Neural progenitor cell (in vitro differentiated cells): ENCODE data around the gene TMEM219. TPM values are rescaled to one million over a fixed set of nuclear protein-coding genes. Genes with fewer than 3 reads are reported as not detected.

Source experiments
- DNase-seq: peaks from one replicate; pipeline ENCODE4 v3.0.0-alpha.2; 2016; ENCODE audit warnings: low spot score
- H2AFZ ChIP-seq: fragments of 200-600 bp; sonication (generic); replicated peaks from 2 replicates; pipeline ENCODE4 v1.6.1; 2016; ENCODE audit warnings: antibody characterized with exemption
- H3F3A ChIP-seq: fragments of 200-600 bp; sonication (generic); 2 replicates; pipeline ENCODE4 v1.6.1; 2016; ENCODE audit warnings: antibody characterized with exemption, low read depth
- H3K27ac ChIP-seq: fragments of 200-600 bp; sonication (generic); 2 replicates; pipeline ENCODE4 v1.5.1; 2016; ENCODE audit warnings: mild to moderate bottlenecking
- H3K27me3 ChIP-seq: fragments of 200-600 bp; sonication (generic); 2 replicates; pipeline ENCODE4 v1.6.1; 2016; ENCODE audit warnings: mild to moderate bottlenecking, moderate library complexity
- H3K36me3 ChIP-seq: fragments of 200-600 bp; sonication (generic); 2 replicates; pipeline ENCODE4 v1.5.1; 2016
- H3K4me1 ChIP-seq: fragments of 200-600 bp; sonication (generic); 2 replicates; pipeline ENCODE4 v1.6.1; 2016; ENCODE audit warnings: mixed run types
- H3K4me2 ChIP-seq: fragments of 200-600 bp; sonication (generic); 2 replicates; pipeline ENCODE4 v1.6.1; 2016
- H3K4me3 ChIP-seq: fragments of 200-600 bp; sonication (generic); 2 replicates; pipeline ENCODE4 v1.5.1; 2016
- H3K79me2 ChIP-seq: fragments of 200-600 bp; sonication (generic); 2 replicates; pipeline ENCODE4 v1.6.1; 2016; ENCODE audit warnings: low read depth
- H3K9ac ChIP-seq: fragments of 200-600 bp; sonication (generic); 2 replicates; pipeline ENCODE4 v1.6.1; 2016
- H3K9me3 ChIP-seq: fragments of 200-600 bp; sonication (generic); 2 replicates; pipeline ENCODE4 v1.5.1; 2016; ENCODE audit warnings: low read depth
- H4K20me1 ChIP-seq: fragments of 200-600 bp; sonication (generic); 2 replicates; pipeline ENCODE4 v1.6.1; 2016; ENCODE audit warnings: low read depth
- H3K27ac Mint-ChIP-seq: 3 replicates; pipeline ENCODE4 v1.8.0; 2021; ENCODE audit warnings: mixed read lengths
- H3K27me3 Mint-ChIP-seq: 2 replicates; pipeline ENCODE4 v1.8.0; 2022; ENCODE audit warnings: low read depth, mild to moderate bottlenecking, inconsistent platforms, moderate library complexity, mixed read lengths; ENCODE audit not compliant: insufficient read depth
- H3K36me3 Mint-ChIP-seq: 3 replicates; pipeline ENCODE4 v1.8.0; 2021; ENCODE audit warnings: mixed read lengths
- H3K4me1 Mint-ChIP-seq: 3 replicates; pipeline ENCODE4 v1.8.0; 2021; ENCODE audit warnings: mixed read lengths
- H3K4me3 Mint-ChIP-seq: 3 replicates; pipeline ENCODE4 v1.8.0; 2021; ENCODE audit warnings: mild to moderate bottlenecking, moderate library complexity, mixed read lengths
- H3K9me3 Mint-ChIP-seq: 3 replicates; pipeline ENCODE4 v1.8.0; 2020; ENCODE audit warnings: mixed read lengths
- EZH2 ChIP-seq: fragments of 200-600 bp; sonication (generic); IDR thresholded peaks from 2 replicates; pipeline ENCODE4 v1.6.1; 2017; ENCODE audit warnings: antibody characterized with exemption, mild to moderate bottlenecking, moderate library complexity
- EZH2phosphoT487 ChIP-seq: fragments of 200-600 bp; sonication (generic); IDR thresholded peaks from 2 replicates; pipeline ENCODE4 v1.6.1; 2017; ENCODE audit warnings: antibody characterized with exemption
- total RNA-seq: library from RNA; depleted of rRNA; stranded (reverse); fragments of >200 nt; gene quantifications from 2 replicates; pipeline ENCODE4 v1.2.3, GENCODE V29; 2015; ENCODE audit warnings: low replicate concordance
- TF ChIP-seq, protein P1 (sequence below): fragments of 200-600 bp; sonication (generic); IDR thresholded peaks from 2 replicates; pipeline ENCODE4 v1.5.1; 2017; ENCODE audit warnings: antibody characterized with exemption, mild to moderate bottlenecking

Gene TMEM219
- total RNA-seq, 1 donor from 2014 or later, result 50.7 TPM

GRCh38 chr16:29975134-29975538 is 13.3 kb downstream of the TMEM219 start:
- TF ChIP-seq, protein P1, sequence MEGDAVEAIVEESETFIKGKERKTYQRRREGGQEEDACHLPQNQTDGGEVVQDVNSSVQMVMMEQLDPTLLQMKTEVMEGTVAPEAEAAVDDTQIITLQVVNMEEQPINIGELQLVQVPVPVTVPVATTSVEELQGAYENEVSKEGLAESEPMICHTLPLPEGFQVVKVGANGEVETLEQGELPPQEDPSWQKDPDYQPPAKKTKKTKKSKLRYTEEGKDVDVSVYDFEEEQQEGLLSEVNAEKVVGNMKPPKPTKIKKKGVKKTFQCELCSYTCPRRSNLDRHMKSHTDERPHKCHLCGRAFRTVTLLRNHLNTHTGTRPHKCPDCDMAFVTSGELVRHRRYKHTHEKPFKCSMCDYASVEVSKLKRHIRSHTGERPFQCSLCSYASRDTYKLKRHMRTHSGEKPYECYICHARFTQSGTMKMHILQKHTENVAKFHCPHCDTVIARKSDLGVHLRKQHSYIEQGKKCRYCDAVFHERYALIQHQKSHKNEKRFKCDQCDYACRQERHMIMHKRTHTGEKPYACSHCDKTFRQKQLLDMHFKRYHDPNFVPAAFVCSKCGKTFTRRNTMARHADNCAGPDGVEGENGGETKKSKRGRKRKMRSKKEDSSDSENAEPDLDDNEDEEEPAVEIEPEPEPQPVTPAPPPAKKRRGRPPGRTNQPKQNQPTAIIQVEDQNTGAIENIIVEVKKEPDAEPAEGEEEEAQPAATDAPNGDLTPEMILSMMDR, result no peak
- TF ChIP-seq EZH2, result no peak
- no peak for TF ChIP-seq EZH2phosphoT487
- Histone ChIP-seq H3K4me3 (peak overlapping the region; percentile 91), H2AFZ (no peak overlapping the region), H3F3A (peaks cover 24% of the 10 kb centered on the region), H3K9me3 (peaks cover 6% of the 10 kb centered on the region), H3K4me2 (peak overlapping the region; percentile 92), H3K27me3 (peaks cover 9% of the 10 kb centered on the region), H3K36me3 (peaks cover 4% of the 10 kb centered on the region), H3K27ac (no peak overlapping the region), H4K20me1 (peaks cover 43% of the 10 kb centered on the region), H3K9ac (no peak overlapping the region), H3K4me1 (peaks cover 23% of the 10 kb centered on the region), H3K79me2 (peaks cover 42% of the 10 kb centered on the region)
- Mint-ChIP-seq H3K27ac (no peak overlapping the region), H3K36me3 (peaks cover 33% of the 10 kb centered on the region), H3K4me3 (peak overlapping the region; percentile 86), H3K4me1 (peaks cover 35% of the 10 kb centered on the region), H3K27me3 (peaks cover 12% of the 10 kb centered on the region), H3K9me3 (peaks cover 5% of the 10 kb centered on the region)
- DNase-seq, result no peak

GRCh38 chr16:29975811-29976511 is 14.1 kb downstream of the TMEM219 start:
- Mint-ChIP-seq H3K9me3 (peaks cover 5% of the 10 kb centered on the region), H3K4me1 (peaks cover 35% of the 10 kb centered on the region), H3K27me3 (peaks cover 9% of the 10 kb centered on the region), H3K4me3 (peak overlapping the region; percentile 86), H3K36me3 (peaks cover 34% of the 10 kb centered on the region), H3K27ac (no peak overlapping the region)
- TF ChIP-seq, protein P1, result no peak
- TF ChIP-seq EZH2, result no peak
- no peak for TF ChIP-seq EZH2phosphoT487
- H3K9ac ChIP-seq, result peak overlapping the region; percentile 25
- no peak for DNase-seq
- H3F3A ChIP-seq, result peaks cover 24% of the 10 kb centered on the region
- peak overlapping the region; percentile 92 for H3K4me2 ChIP-seq
- peaks cover 23% of the 10 kb centered on the region for H3K4me1 ChIP-seq
- H2AFZ ChIP-seq, result no peak overlapping the region
- H4K20me1 ChIP-seq, result peaks cover 43% of the 10 kb centered on the region
- peaks cover 4% of the 10 kb centered on the region for H3K36me3 ChIP-seq
- peak overlapping the region; percentile 91 for H3K4me3 ChIP-seq
- H3K27me3 ChIP-seq, result peaks cover 9% of the 10 kb centered on the region
- H3K9me3 ChIP-seq, result peaks cover 6% of the 10 kb centered on the region
- peaks cover 42% of the 10 kb centered on the region for H3K79me2 ChIP-seq
- no peak overlapping the region for H3K27ac ChIP-seq

DNA sequence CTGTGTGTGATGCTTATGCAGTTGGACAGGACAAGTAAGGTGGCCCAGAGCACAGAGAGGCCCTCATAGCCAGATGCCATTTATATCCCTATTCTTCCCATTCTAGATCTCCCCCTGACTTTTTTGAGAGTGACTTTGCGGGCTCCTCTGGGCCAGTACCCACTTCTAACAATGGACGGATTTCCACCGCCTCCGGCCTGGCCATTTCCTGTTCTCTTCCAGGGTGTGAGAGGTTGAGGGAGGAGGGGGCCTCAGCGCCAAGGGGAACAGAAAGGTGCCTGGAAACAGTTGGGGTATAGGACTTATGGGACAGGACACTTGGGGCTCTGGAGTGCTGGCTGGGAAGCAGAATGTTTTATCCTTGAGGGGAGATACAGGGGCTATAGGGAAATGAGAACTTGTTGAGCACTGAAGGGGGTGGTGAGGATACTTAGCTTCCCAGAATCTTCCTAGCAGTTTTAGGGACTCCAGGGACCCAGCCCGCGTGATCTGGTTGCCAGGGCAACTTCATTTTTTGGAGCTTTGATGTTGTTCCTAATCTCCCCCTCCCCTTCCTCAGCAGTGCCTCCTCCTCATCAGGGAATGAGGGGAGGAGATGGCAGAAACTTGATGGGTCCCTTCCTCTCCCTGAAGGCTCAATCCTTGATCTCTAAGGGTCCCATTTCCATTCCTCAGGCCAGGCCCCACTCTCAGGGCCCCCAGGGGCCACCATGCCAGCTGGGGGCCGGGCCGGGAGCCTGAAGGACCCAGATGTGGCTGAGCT is 15.4 kb downstream of the TMEM219 start:
- peak overlapping the region; percentile 86 for H3K4me3 Mint-ChIP-seq
- peaks cover 19% of the 10 kb centered on the region for H3F3A ChIP-seq
- peaks cover 43% of the 10 kb centered on the region for H4K20me1 ChIP-seq
- H3K27me3 ChIP-seq, result peaks cover 6% of the 10 kb centered on the region
- no peak for DNase-seq
- H3K9ac ChIP-seq, result no peak overlapping the region
- H3K36me3 ChIP-seq, result peaks cover 4% of the 10 kb centered on the region
- peaks cover 7% of the 10 kb centered on the region for H3K27me3 Mint-ChIP-seq
- peaks cover 23% of the 10 kb centered on the region for H3K4me1 ChIP-seq
- H3K36me3 Mint-ChIP-seq, result peaks cover 31% of the 10 kb centered on the region
- H3K4me1 Mint-ChIP-seq, result peaks cover 35% of the 10 kb centered on the region
- peaks cover 6% of the 10 kb centered on the region for H3K9me3 ChIP-seq
- no peak overlapping the region for H3K4me3 ChIP-seq
- peak overlapping the region; percentile 92 for H3K4me2 ChIP-seq
- H3K9me3 Mint-ChIP-seq, result peaks cover 5% of the 10 kb centered on the region
- TF ChIP-seq EZH2phosphoT487 (no peak), EZH2 (no peak)
- TF ChIP-seq, protein P1, result no peak
- H3K27ac Mint-ChIP-seq, result peak overlapping the region; percentile 19
- no peak overlapping the region for H2AFZ ChIP-seq
- H3K79me2 ChIP-seq, result peaks cover 42% of the 10 kb centered on the region
- H3K27ac ChIP-seq, result no peak overlapping the region
